NCI-H146 treated with DMSO at 0.1 percent for 48 hours (cell line): ENCODE results near the gene ATP1A3.
"Not testable (repeated sequence)": the region's sequence is repeated elsewhere in the genome, so short reads cannot be mapped to it uniquely, and the experiment has no call there.

Experiments
- DNase-seq: peaks from one replicate; lab custom pipeline; 2025; ENCODE audit not compliant: unreplicated experiment; lab: John Stamatoyannopoulos, UW

Gene ATP1A3

GRCh38 chr19:41993612-41994483 lies at the start of gene ATP1A3:
Gene ATP1A3, minus strand, starts transcription at chr19:41994230. Its CDS starts 154 bp downstream, at chr19:41994076.
- DNase-seq = peak; percentile 80

GRCh38 chr19:42042455-42043170 lies 48.6 kb upstream of the ATP1A3 start:
- no peak for DNase-seq

GRCh38 chr19:42040491-42040890 lies 46.5 kb upstream of the ATP1A3 start:
- not testable (repeated sequence) for DNase-seq

- DNase-seq = no peak
Measured at GRCh38 chr19:42040031-42040430, 46.0 kb upstream of the ATP1A3 start.

GRCh38 chr19:42038666-42039065 lies 44.6 kb upstream of the ATP1A3 start:
- no peak for DNase-seq

- no peak for DNase-seq
Measured at GRCh38 chr19:42037649-42038048, 43.6 kb upstream of the ATP1A3 start.

GRCh38 chr19:42034640-42035391 lies 40.8 kb upstream of the ATP1A3 start:
- peak; percentile 29 for DNase-seq

- no peak for DNase-seq
Measured at GRCh38 chr19:42033413-42033812, 39.4 kb upstream of the ATP1A3 start.

GRCh38 chr19:42032431-42032830 lies 38.4 kb upstream of the ATP1A3 start:
- DNase-seq = peak; percentile 99

- DNase-seq = no peak
Measured at GRCh38 chr19:42030645-42031440, 36.8 kb upstream of the ATP1A3 start.

GRCh38 chr19:42028304-42029216 lies 34.5 kb upstream of the ATP1A3 start:
- DNase-seq = no peak

GRCh38 chr19:42024622-42025111 lies 30.6 kb upstream of the ATP1A3 start:
- DNase-seq = no peak

- DNase-seq = no peak
Measured at GRCh38 chr19:42023943-42024260, 29.9 kb upstream of the ATP1A3 start.

- DNase-seq = no peak
Measured at GRCh38 chr19:42023121-42023942, 29.3 kb upstream of the ATP1A3 start.

- DNase-seq = no peak
Measured at GRCh38 chr19:42022616-42023015, 28.6 kb upstream of the ATP1A3 start.

- no peak for DNase-seq
Measured at GRCh38 chr19:42021185-42021584, 27.2 kb upstream of the ATP1A3 start.

- no peak for DNase-seq
Measured at GRCh38 chr19:42018503-42019193, 24.6 kb upstream of the ATP1A3 start.

- DNase-seq = no peak
Measured at GRCh38 chr19:42017040-42017439, 23.0 kb upstream of the ATP1A3 start.
